ENCODE results near the gene RND3. TPM values are rescaled to one million over a fixed set of nuclear protein-coding genes. Genes with fewer than 3 reads are reported as not detected.

The RND3 gene
- total and polyA plus RNA-seq, 9 donors: 2.5 to 23.0 (median 11.4) TPM

DNA sequence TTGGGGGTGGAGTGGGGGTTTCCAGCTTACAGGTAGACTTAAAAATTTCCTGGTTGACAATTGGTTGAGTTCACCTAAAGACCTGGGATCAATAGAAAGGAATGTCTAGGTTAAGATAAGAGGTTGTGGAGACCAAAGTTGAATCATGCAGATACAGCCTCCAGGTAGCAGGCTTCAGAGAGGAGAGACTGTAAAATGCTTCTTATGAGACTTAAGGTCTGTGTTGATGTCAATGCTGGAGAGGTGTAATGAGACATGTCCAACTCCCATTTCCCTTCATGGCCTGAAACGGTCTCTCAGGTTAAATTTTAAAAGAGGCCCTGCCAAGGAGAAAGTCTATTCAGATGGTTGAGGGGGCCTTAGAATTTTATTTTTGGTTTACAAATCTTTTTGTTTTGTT lies 38.5 kb upstream of the RND3 start:
- WGBS, 3 donors: 81 to 89% (median 88%) methylated on average over 1 of the region's 1 CpG
- peaks cover 3% of the 10 kb centered on the region for H3K27me3 ChIP-seq
- no peaks in the 10 kb centered on the region for H3K4me1 ChIP-seq (ENCODE audit: insufficient read depth)
- H3K36me3 ChIP-seq: no peaks in the 10 kb centered on the region
- no peak for DNase-seq
- H3K27ac ChIP-seq: no peak overlapping the region
- intact Hi-C loops (cut with DNase I): no loop called here
- H3K9me3 ChIP-seq: no peaks in the 10 kb centered on the region
- H3K4me3 ChIP-seq: no peak overlapping the region
- TF ChIP-seq EP300 (IDR thresholded peaks at IDR 0.05) (no peak), CTCF (IDR thresholded peaks at IDR 0.05) (no peak), POLR2A (IDR thresholded peaks at IDR 0.05) (no peak)

GRCh38 chr2:150522269-150522668 lies 34.8 kb upstream of the RND3 start:
- H3K4me3 ChIP-seq: no peak overlapping the region
- no peak overlapping the region for H3K27ac ChIP-seq
- no peaks in the 10 kb centered on the region for H3K9me3 ChIP-seq
- H3K36me3 ChIP-seq: no peaks in the 10 kb centered on the region
- 91 to 94% (median 93%) methylated on average over 4 of the region's 4 CpGs for WGBS, 3 donors
- DNase-seq: no peak
- no peak for TF ChIP-seq CTCF (IDR thresholded peaks at IDR 0.05)
- no peak for TF ChIP-seq POLR2A (IDR thresholded peaks at IDR 0.05)
- no peak for TF ChIP-seq EP300 (IDR thresholded peaks at IDR 0.05)
- intact Hi-C loops (cut with DNase I): loop anchor here in 1 of 4 donors (5.0 kb wide), 1 partner anchor 700 kb away; no protein-coding TSS in a partner anchor
- H3K4me1 ChIP-seq (ENCODE audit: insufficient read depth): no peaks in the 10 kb centered on the region
- no peaks in the 10 kb centered on the region for H3K27me3 ChIP-seq

DNA sequence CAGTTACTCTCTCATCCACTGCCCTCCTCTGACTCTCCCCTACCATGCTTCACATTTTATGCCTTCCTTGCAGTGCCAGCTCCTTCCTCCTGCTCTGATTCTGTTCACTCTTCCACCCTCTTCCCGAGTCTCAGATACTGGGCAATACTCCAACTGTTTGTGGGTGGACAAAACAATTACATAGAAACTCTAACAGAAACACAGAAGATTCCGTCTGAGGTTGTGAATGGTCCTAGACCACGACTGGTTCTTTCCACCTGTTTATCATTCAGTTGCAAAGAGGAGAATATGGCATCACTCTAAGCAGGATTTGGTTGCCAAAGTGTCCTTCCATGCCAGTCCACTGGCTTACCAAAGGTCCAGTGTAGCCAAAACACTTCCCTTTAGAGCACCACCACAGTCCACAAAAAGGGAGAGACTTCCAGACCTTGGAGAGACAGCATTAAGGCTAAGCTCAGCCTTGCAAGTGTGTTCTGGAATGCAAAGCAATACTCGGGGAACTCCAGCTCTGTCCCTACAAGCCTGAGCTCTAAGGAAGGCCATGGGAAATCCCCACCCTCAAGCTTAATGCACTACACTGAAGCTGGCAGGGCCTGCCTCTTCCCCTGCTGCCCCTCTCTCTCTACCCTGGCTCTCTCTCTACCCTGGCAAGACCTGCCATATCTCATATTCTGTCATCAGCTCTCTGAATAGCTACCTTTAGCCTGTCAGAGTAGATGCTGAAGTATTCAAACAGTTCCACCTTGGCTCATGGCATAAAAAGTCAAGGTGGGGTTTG lies 33.6 kb upstream of the RND3 start:
- Histone ChIP-seq H3K4me1 (ENCODE audit: insufficient read depth) (no peaks in the 10 kb centered on the region), H3K9me3 (no peaks in the 10 kb centered on the region), H3K27me3 (no peaks in the 10 kb centered on the region), H3K27ac (no peak overlapping the region), H3K36me3 (no peaks in the 10 kb centered on the region), H3K4me3 (no peak overlapping the region)
- TF ChIP-seq EP300 (IDR thresholded peaks at IDR 0.05) (no peak), CTCF (IDR thresholded peaks at IDR 0.05) (no peak), POLR2A (IDR thresholded peaks at IDR 0.05) (no peak)
- no peak for DNase-seq
- WGBS, 3 donors: 10 to 20% (median 10%) methylated on average over 4 of the region's 4 CpGs
- intact Hi-C loops (cut with DNase I): loop anchor here in 1 of 4 donors (5.0 kb wide), 1 partner anchor 699 kb away; no protein-coding TSS in a partner anchor

DNA sequence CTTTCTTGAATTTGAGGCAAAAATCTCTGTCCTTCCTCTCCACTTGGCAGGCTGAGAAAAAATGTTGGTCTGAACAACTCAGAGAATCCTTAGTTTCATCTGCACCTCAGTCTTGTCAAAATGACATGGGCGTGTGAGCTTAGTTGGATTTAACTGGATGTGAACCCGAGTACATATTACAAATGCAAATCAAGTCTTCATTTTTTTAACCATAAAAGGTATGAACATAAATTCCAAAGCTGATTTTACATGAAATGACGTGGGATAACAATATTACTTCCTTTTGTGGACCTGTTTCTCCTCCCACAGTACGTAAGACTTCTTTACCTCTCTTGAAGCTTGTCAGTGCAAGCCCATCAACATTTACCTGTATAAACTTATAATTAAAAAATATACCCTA lies 32.6 kb upstream of the RND3 start:
- 86 to 92% (median 92%) methylated on average over 4 of the region's 4 CpGs for WGBS, 3 donors

More for the DNA sequence above, 32.6 kb upstream of the RND3 start:
- Histone ChIP-seq H3K9me3 (no peaks in the 10 kb centered on the region), H3K36me3 (no peaks in the 10 kb centered on the region), H3K27me3 (no peaks in the 10 kb centered on the region), H3K4me1 (ENCODE audit: insufficient read depth) (no peaks in the 10 kb centered on the region), H3K4me3 (no peak overlapping the region), H3K27ac (no peak overlapping the region)
- TF ChIP-seq POLR2A (IDR thresholded peaks at IDR 0.05) (no peak), EP300 (IDR thresholded peaks at IDR 0.05) (no peak), CTCF (IDR thresholded peaks at IDR 0.05) (no peak)
- intact Hi-C loops (cut with DNase I): loop anchor here in 1 of 4 donors (5.0 kb wide), 1 partner anchor 698 kb away; no protein-coding TSS in a partner anchor
- no peak for DNase-seq

Measured in ovary (tissue), 9 donors.